ENCODE results near the gene ZNF559. TPM values are rescaled to one million over a fixed set of nuclear protein-coding genes. Genes with fewer than 3 reads are reported as not detected.

Gene ZNF559
- total RNA-seq, 1 donor from 2014 or later, result 8.3 TPM

DNA sequence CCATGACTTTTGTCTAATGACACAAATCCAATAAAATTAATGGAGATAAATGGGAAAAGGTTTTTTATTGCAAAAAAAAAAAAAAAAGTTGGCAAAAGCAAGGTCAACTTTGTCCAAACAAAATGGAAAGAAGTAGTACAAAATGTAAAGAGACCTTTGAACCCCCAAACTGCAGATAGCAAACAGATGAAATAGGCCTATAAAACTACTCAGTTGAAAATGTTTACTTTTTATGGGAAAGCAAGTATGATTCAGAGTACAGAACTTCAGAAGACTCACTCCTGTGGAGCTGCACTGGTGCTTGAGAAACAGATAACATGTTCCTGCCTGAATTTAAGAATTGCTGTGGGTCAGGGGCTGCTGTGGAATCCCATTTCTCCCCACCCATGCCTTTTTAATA lies 29.0 kb downstream of the ZNF559 start:
- DNase-seq (ENCODE audit: low read depth in 2 of 2), result no peak

DNA sequence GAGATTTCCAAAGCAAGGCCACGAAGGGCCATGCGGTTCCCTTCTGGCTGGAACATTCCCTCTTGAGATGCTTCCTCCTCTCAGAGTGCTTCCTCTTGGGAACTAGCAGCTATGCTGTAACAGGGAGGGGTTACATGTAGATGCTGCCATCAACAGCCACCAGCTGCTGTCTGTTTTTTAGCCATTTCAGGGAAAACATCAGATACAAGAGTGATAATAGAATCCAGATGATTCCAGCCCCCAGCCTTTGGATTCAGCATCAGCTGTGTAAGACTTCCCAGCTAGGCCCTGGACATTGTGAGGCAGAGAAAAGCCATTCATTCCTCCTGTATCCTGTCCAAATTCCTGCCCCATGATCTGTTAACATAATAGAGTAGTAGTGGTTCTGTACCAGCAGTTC lies 30.7 kb downstream of the ZNF559 start:
- no peak for DNase-seq (ENCODE audit: low read depth in 2 of 2)

DNA sequence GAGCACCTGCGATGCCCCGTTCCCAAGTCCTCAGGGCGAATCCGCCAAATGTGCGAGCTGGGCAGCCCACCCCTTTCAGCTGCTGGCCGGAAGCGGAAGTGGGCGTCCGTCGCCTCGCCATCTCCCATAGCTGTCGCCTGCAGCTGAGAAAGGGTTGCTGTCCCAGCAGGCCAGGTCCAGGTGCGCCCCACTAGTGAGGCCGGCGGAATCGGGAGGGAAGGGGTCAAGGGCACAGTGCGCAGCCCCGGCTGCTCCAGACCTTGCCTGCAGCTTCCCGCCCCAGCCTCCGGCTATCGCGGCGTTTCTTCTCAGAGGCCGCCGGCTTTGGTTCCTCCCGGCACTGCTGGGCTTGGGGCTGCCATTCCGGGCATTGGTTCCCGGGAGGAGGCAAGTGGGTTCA lies 38.9 kb downstream of the ZNF559 start, which contains the start of gene ZNF177:
TSS of gene ZNF177 (plus strand) at position 109 of the 400 bp plus-strand sequence. CDS start 15,299 bp downstream, outside the sequence.
- DNase-seq (ENCODE audit: low read depth in 2 of 2), result no peak

DNA sequence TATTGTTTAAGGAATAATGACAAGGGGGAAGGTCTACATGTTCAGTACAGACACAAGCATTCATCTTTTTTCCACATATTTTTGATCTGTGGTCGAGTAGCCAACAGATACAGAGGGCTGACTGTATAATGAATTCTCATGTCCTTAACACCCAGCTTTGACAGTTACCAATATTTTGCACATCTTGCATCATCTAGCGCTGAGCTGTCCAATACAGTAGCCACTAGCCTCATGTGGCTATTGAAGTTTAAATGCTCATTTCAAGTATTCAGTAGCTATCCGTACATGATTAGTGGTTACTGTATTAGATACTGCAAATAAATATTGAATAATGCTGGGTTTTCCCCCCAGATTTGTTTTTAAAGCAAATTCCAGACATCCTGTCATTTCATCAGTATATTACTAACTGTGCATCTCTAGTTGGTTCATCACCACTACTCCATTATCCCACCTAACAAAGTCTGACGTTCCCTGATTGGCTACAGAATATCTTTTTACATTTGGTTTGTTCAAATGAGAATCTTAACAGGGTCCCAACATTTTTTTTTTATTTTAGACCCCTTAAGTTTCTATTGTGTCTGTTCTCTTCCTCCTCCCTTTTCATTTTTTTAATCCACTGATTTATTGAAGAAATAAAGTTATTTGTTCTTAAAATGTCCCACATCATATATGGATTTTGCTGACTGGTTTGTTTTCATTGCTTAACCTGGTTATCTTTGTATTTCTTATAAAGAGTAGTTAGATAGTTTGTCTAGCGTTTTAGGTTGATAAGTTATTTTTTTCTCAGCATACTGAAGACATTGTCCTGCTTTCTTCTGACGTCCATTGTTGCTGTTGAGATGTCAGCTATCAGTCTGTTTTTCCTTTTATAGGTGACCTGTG lies 47.0 kb downstream of the ZNF559 start:
- no peak for DNase-seq (ENCODE audit: low read depth in 2 of 2)

DNA sequence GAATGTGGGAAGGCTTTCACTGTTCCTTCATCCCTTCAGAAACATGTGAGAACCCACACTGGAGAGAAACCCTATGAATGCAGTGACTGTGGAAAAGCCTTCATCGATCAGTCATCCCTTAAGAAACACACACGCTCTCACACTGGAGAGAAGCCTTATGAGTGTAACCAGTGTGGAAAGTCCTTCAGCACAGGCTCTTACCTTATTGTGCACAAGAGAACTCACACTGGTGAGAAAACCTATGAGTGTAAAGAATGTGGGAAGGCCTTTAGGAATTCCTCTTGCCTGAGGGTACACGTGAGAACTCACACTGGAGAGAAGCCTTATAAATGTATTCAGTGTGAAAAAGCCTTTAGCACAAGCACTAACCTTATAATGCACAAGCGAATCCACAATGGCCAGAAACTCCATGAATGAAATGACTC lies 57.4 kb downstream of the ZNF559 start:
- no peak for DNase-seq (ENCODE audit: low read depth in 2 of 2)

Other genes with a start within 250 kb of the ZNF559 start
- gene OR1M1, start 237.1 kb upstream of the ZNF559 start, total RNA-seq, result not detected in 2 replicates
- gene OR7G2, start 216.7 kb upstream of the ZNF559 start, total RNA-seq, result not detected in 2 replicates
- not detected in 2 replicates for gene OR7G1, start 208.4 kb upstream of the ZNF559 start, total RNA-seq
- not detected in 2 replicates for gene OR7G3, start 197.2 kb upstream of the ZNF559 start, total RNA-seq
- 8.0 and 11.5 TPM in 2 replicates for gene ZNF317, start 183.8 kb upstream of the ZNF559 start, total RNA-seq
- gene OR7D2, start 145.2 kb upstream of the ZNF559 start, total RNA-seq, result under 0.01 and 0.25 TPM in 2 replicates
- not detected in 2 replicates for gene OR7D4, start 104.6 kb upstream of the ZNF559 start, total RNA-seq
- not detected in 2 replicates for gene OR7E24, start 73.2 kb upstream of the ZNF559 start, total RNA-seq
- 4.6 and 4.9 TPM in 2 replicates for gene ZNF699, start 14.3 kb upstream of the ZNF559 start, total RNA-seq
- gene ZNF177, start 38.8 kb downstream of the ZNF559 start, total RNA-seq, result 0.51 and 0.89 TPM in 2 replicates
- gene ZNF266, start 111.4 kb downstream of the ZNF559 start, total RNA-seq, result 6.5 and 9.7 TPM in 2 replicates
- gene ZNF560, start 174.4 kb downstream of the ZNF559 start, total RNA-seq, result under 0.01 TPM in 2 replicates
- 15.9 and 17.7 TPM in 2 replicates for gene ZNF426, start 214.5 kb downstream of the ZNF559 start, total RNA-seq

All from dermis microvascular lymphatic vessel endothelial cell (primary cell).